Keratinocyte (primary cell): Measurements from ENCODE around the gene DLG4.

Experiments
- EZH2 ChIP-seq: IDR thresholded peaks from one replicate; pipeline ENCODE4 v1.6.1; 2012; ENCODE audit warnings: inconsistent platforms, mild to moderate bottlenecking, low read length, moderate library complexity
- TF ChIP-seq, protein P1 (sequence below), 3 experiments: IDR thresholded peaks in 1 of 3; conservative IDR thresholded peaks in 1 of 3; optimal IDR thresholded peaks in 1 of 3; 2 replicates in 2 of 3; 3 replicates in 1 of 3; pipeline versions ENCODE3 to v1.5.1; 2011; ENCODE audit warnings: low read length in 3 of 3, mild to moderate bottlenecking in 3 of 3, moderate library complexity in 2 of 3, control low read depth in 1 of 3, inconsistent platforms in 1 of 3; ENCODE audit not compliant: insufficient read depth in 2 of 3; ENCODE audit errors: extremely low read depth in 1 of 3

- TF ChIP-seq, protein P1, sequence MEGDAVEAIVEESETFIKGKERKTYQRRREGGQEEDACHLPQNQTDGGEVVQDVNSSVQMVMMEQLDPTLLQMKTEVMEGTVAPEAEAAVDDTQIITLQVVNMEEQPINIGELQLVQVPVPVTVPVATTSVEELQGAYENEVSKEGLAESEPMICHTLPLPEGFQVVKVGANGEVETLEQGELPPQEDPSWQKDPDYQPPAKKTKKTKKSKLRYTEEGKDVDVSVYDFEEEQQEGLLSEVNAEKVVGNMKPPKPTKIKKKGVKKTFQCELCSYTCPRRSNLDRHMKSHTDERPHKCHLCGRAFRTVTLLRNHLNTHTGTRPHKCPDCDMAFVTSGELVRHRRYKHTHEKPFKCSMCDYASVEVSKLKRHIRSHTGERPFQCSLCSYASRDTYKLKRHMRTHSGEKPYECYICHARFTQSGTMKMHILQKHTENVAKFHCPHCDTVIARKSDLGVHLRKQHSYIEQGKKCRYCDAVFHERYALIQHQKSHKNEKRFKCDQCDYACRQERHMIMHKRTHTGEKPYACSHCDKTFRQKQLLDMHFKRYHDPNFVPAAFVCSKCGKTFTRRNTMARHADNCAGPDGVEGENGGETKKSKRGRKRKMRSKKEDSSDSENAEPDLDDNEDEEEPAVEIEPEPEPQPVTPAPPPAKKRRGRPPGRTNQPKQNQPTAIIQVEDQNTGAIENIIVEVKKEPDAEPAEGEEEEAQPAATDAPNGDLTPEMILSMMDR (optimal IDR thresholded peaks at IDR 0.05 in 1 of 3, IDR thresholded peaks at IDR 0.05 in 1 of 3, conservative IDR thresholded peaks at IDR 0.05 in 1 of 3; ENCODE audit: extremely low read depth in 1 of 3, insufficient read depth in 2 of 3, low read length in 3 of 3): no peak
- TF ChIP-seq EZH2: no peak
These were observed 8.0 kb downstream of the DLG4 start for GRCh38 chr17:7211491-7212273.
